Raji (cell line): ENCODE results near the gene MCF2L2.

Experiments used
- POLR2A ChIP-seq: IDR thresholded peaks from 2 replicates; pipeline ENCODE4 v1.6.1; 2011; ENCODE audit warnings: low read depth, low read length, control low read depth; ENCODE audit not compliant: insufficient read depth

MCF2L2 gene

GRCh38 chr3:183172051-183172639, 256.3 kb downstream of the MCF2L2 start:
- TF ChIP-seq POLR2A = no peak

DNA sequence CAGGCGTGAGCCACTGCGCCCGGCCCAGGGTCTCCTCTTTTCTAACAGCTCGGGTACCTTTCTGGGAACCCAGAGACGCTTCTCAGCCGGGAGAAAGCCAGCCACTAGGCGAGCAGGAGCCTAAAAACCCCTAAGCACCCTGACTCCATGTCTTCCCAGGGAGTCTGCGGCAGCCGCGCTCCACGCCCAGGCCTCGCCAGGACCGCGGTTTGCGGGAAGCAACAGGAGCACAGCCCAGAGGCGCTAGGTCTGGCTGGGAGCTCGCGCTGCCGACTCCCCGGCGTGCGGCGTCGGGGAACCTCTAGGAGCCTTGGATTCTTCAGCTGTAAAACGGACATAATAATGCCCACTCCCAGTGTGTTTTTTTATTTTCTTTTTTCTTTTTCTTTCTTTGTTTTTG, 264.9 kb downstream of the MCF2L2 start:
- no peak for TF ChIP-seq POLR2A

- TF ChIP-seq POLR2A = no peak
Observed at GRCh38 chr3:183161552-183162336, 266.7 kb downstream of the MCF2L2 start.

GRCh38 chr3:183160616-183161015, 267.8 kb downstream of the MCF2L2 start:
- no peak for TF ChIP-seq POLR2A

DNA sequence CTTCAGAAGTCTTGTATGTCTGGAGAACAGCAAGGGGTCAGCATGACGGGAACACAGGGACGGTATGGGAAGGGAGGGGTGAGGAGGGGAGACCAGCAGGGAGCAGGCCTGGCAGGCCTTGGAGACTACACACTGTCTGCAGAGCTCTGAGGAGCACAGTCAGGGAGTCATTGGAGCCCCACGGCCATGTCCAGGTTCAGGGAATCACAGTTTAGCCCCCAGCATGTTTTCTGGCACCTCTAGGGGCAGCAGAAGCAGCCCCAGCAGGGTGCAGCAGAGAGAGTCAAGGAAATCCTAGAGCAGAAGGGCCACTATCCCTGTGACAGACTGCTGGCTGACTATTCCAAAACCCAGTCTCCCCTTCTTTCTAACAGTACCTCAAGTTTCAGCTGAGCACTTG, 269.1 kb downstream of the MCF2L2 start:
- no peak for TF ChIP-seq POLR2A

GRCh38 chr3:183158551-183159006, 269.8 kb downstream of the MCF2L2 start:
- TF ChIP-seq POLR2A = no peak

- no peak for TF ChIP-seq POLR2A
Observed at GRCh38 chr3:183158113-183158512, 270.3 kb downstream of the MCF2L2 start.

- no peak for TF ChIP-seq POLR2A
Observed at GRCh38 chr3:183156266-183156665, 272.2 kb downstream of the MCF2L2 start.

- TF ChIP-seq POLR2A = no peak
Observed at GRCh38 chr3:183155499-183155898, 272.9 kb downstream of the MCF2L2 start.

DNA sequence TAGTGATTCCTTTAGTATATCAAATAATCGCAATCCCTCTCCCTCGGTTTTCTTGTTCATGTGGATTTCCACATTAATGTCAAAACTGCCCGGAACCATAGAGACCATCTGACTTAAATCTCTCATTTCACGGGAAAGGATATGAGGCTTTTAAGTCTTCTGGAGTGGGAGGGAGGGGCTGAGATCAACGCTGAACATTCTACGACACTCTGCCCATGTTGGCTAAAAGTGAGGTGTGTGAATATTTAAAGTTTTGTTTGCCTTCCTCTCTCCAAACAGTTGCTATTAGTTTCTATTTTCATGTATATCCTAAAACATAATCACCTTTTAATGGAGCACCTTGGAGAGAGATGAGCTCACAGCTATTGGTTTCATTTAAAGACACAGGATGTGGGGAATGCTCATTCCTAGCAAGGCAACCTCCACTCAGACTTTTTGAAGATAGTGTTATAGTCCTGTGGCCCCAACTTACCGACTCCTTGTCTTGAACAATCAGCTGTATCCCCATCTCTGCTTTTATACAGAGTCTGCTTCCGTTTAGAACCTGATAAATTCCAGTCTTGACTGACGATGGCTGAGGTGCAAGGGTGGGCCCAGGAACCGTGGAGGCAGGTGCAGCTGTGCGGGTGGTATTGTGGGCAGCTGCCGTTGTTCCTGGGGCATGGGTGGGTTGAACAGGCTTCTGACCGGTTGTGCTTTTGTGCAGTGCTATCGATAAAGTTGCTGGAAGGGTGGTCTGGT, 275.0 kb downstream of the MCF2L2 start:
- TF ChIP-seq POLR2A = no peak

DNA sequence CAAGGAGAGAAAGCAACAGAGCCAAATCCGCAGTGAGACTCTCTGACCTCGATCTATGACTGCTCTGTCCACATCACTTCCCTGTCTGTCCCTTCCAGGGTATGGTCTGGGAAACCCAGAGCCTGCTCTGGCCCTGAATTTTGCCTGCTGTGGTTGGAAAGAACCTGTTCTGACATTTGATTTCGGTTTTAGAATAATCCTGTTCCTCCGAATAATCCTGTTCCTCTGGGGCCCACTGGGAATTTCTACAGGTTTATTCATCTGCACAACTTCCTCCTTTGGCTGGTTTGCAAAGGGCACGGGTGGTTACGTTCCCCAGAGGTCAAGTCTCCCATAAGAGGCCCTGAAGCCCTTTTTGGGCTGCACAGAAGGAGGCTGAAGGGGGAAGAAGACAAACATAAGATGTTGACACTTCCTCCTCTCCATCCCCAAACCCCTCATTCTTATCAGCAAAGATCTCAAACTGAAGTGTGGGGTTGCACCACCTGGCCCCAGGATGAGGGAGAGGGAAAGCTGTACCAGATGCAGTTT, 276.5 kb downstream of the MCF2L2 start:
- no peak for TF ChIP-seq POLR2A

GRCh38 chr3:183151086-183151485, 277.3 kb downstream of the MCF2L2 start:
- no peak for TF ChIP-seq POLR2A

DNA sequence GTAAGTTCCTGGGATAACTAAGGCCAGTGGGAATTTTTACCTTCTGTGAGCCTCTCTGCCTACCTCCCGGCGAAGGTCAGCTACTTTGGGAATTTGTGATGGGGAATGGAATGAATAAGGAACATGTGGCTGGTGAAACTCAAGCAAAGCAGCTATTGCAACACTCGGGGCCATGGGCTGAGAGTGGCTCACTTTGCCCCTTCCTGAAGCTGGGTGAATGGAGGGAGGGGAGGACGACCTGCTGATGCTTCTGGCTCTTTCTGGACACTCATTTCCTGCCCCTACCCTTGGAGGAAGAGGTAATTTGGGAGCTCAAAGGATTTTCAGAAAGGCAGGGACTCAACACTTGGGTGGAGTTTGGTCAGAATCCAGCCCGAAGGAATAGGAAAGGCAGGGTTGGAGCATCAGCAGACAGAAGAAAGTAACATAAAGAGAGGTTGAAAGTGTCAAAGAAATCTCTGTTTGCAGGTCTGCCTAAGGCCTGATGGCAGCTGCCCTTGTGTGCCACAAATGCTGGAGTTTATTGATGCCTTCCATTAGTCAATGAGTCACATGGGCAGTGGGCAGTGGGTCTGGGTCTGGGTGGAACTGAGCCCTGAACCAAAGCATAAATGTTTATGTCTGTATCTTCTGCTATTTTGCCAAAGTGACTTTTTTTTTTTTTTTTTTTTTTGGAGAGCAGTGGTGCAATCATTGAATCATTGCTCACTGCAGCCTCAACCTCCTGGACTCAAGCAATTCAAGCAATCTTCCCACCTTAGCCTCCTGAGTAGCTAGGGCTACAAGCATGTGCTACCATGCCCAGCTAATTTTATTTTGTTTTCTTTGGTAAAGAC, 278.3 kb downstream of the MCF2L2 start:
- no peak for TF ChIP-seq POLR2A

DNA sequence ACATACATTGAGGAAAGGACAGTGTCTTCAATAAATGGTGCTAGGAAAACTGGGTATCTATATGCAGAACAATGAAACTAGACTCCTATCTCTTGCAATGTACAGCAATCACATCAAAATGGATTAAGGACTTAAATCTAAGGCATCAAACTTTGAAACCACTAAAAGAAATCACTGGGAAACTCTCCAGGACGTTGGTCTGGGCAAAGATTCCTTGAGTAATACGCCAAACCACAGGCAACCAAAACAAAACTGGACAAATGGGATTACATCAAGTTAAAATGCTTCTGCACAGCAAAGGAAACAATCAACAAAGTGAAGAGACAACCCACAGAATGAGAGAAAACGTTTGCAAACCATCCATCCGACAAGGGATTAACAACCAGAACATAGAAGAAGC, 280.4 kb downstream of the MCF2L2 start:
- TF ChIP-seq POLR2A = no peak

GRCh38 chr3:183144363-183144762, 284.1 kb downstream of the MCF2L2 start:
- no peak for TF ChIP-seq POLR2A
